ENCODE results near the gene SNX32.

SNX32 gene

GRCh38 chr11:65886826-65887722 lies 53.3 kb downstream of the SNX32 start:
- Histone ChIP-seq H3K27ac (ENCODE audit: insufficient read depth in 1 of 2, low read depth in 1 of 2, low read length in 2 of 2, poor library complexity in 1 of 2, severe bottlenecking in 2 of 2) (peak overlapping the region in 1 of 2 experiments; percentile 87), H3K4me1 (ENCODE audit: control extremely low read depth in 1 of 4, control insufficient read depth in 4 of 4, insufficient read depth in 4 of 4, low read length in 3 of 4) (peaks cover 8 to 54% (median 48%) of the 10 kb centered on the region in 4 experiments), H3K27me3 (replicated peaks in 2 of 5; ENCODE audit: control insufficient read depth in 4 of 5, insufficient read depth in 5 of 5, low read length in 4 of 5) (no peaks in the 10 kb centered on the region), H3K9me3 (ENCODE audit: control extremely low read depth in 1 of 5, control insufficient read depth in 4 of 5, insufficient read depth in 2 of 5, low read depth in 1 of 5, low read length in 4 of 5) (no peaks in the 10 kb centered on the region), H3K36me3 (ENCODE audit: control insufficient read depth in 4 of 4, insufficient read depth in 4 of 4, low read length in 3 of 4) (peaks cover 5 to 50% (median 43%) of the 10 kb centered on the region in 4 experiments), H3K4me3 (ENCODE audit: control insufficient read depth in 1 of 7, extremely low read depth in 1 of 7, insufficient read depth in 4 of 7, low read depth in 2 of 7, low read length in 6 of 7) (peak overlapping the region in 6 of 7 experiments; percentile 78 to 97 (median 88))
- 89% methylated on average over 9 of the region's 14 CpGs for WGBS (ENCODE audit: insufficient coverage)
- DNase-seq, result no peak
- CTCF ChIA-PET, result interaction anchor here (0.6 to 11.9 kb wide), 15 partner anchors 7 to 260 kb away, joined by 3 to 168 read pairs (median 20); partner anchors contain the start of genes AP5B1, CFL1, CTSW and EFEMP2
- POLR2A ChIA-PET, result interaction anchor here (1.9 to 5.4 kb wide), 2 partner anchors 28 to 30 kb away, joined by 5 to 33 read pairs; partner anchors contain the start of genes CFL1 and MUS81

- H3K36me3 ChIP-seq (ENCODE audit: control insufficient read depth in 4 of 4, insufficient read depth in 4 of 4, low read length in 3 of 4), result peaks cover 5 to 47% (median 41%) of the 10 kb centered on the region in 4 experiments
- peaks cover 8 to 61% (median 55%) of the 10 kb centered on the region in 4 experiments for H3K4me1 ChIP-seq (ENCODE audit: control extremely low read depth in 1 of 4, control insufficient read depth in 4 of 4, insufficient read depth in 4 of 4, low read length in 3 of 4)
- no peaks in the 10 kb centered on the region for H3K9me3 ChIP-seq (ENCODE audit: control extremely low read depth in 1 of 5, control insufficient read depth in 4 of 5, insufficient read depth in 2 of 5, low read depth in 1 of 5, low read length in 4 of 5)
- ChIA-PET POLR2A (interaction anchor here (1.1 to 5.4 kb wide), 3 partner anchors 28 to 272 kb away, joined by 3 to 33 read pairs (median 5); partner anchors contain the start of genes CFL1, MUS81 and PCNX3), CTCF (interaction anchor here (0.9 to 11.9 kb wide), 17 partner anchors 8 to 181 kb away, joined by 3 to 168 read pairs (median 19); partner anchors contain the start of genes AP5B1, C11orf68, CFL1 and CTSW)
- peak overlapping the region in 1 of 2 experiments; percentile 87 for H3K27ac ChIP-seq (ENCODE audit: insufficient read depth in 1 of 2, low read depth in 1 of 2, low read length in 2 of 2, poor library complexity in 1 of 2, severe bottlenecking in 2 of 2)
- peak overlapping the region; percentile 55 to 97 (median 88) for H3K4me3 ChIP-seq (ENCODE audit: control insufficient read depth in 1 of 7, extremely low read depth in 1 of 7, insufficient read depth in 4 of 7, low read depth in 2 of 7, low read length in 6 of 7)
- no peaks in the 10 kb centered on the region for H3K27me3 ChIP-seq (replicated peaks in 2 of 5; ENCODE audit: control insufficient read depth in 4 of 5, insufficient read depth in 5 of 5, low read length in 4 of 5)
- WGBS (ENCODE audit: insufficient coverage), result 11% methylated on average over 11 of the region's 23 CpGs
- DNase-seq, result no peak
Observed at GRCh38 chr11:65887723-65888162, 54.0 kb downstream of the SNX32 start.

- H3K4me3 ChIP-seq (ENCODE audit: control insufficient read depth in 1 of 7, extremely low read depth in 1 of 7, insufficient read depth in 4 of 7, low read depth in 2 of 7, low read length in 6 of 7), result peak within 1 kb of the TSS; percentile 55 to 97 (median 88)
- H3K9me3 ChIP-seq (ENCODE audit: control extremely low read depth in 1 of 5, control insufficient read depth in 4 of 5, insufficient read depth in 2 of 5, low read depth in 1 of 5, low read length in 4 of 5), result no peaks in the 10 kb centered on the region
- CTCF ChIA-PET, result interaction anchor here (0.9 to 11.9 kb wide), 21 partner anchors 8 to 247 kb away, joined by 3 to 168 read pairs (median 7); partner anchors contain the start of genes AP5B1, C11orf68, CFL1 and CTSW
- peak; percentile 96 to 98 (median 97) for DNase-seq
- WGBS (ENCODE audit: insufficient coverage), result 0% methylated on average over 38 of the region's 57 CpGs
- H3K36me3 ChIP-seq (ENCODE audit: control insufficient read depth in 4 of 4, insufficient read depth in 4 of 4, low read length in 3 of 4), result peaks cover 5 to 45% (median 38%) of the 10 kb centered on the region in 4 experiments
- H3K27ac ChIP-seq (ENCODE audit: insufficient read depth in 1 of 2, low read depth in 1 of 2, low read length in 2 of 2, poor library complexity in 1 of 2, severe bottlenecking in 2 of 2), result peak within 1 kb of the TSS; percentile 40 to 87
- H3K4me1 ChIP-seq (ENCODE audit: control extremely low read depth in 1 of 4, control insufficient read depth in 4 of 4, insufficient read depth in 4 of 4, low read length in 3 of 4), result peaks cover 8 to 66% (median 60%) of the 10 kb centered on the region in 4 experiments
- no peaks in the 10 kb centered on the region for H3K27me3 ChIP-seq (replicated peaks in 2 of 5; ENCODE audit: control insufficient read depth in 4 of 5, insufficient read depth in 5 of 5, low read length in 4 of 5)
- POLR2A ChIA-PET, result interaction anchor here (0.6 to 5.4 kb wide), 7 partner anchors 12 to 1692 kb away, joined by 3 to 33 read pairs (median 3); partner anchors contain the start of genes CFL1, FOSL1, KAT5 and MUS81
Observed at GRCh38 chr11:65888163-65888814, 54.5 kb downstream of the SNX32 start, which contains the start of gene FIBP. TSS of gene FIBP (minus strand) at chr11:65888471. CDS start at chr11:65888418, 53 bp downstream.

GRCh38 chr11:65890324-65891218 lies 56.8 kb downstream of the SNX32 start, which contains the start of gene CCDC85B:
TSS of gene CCDC85B (plus strand) at chr11:65890673. CDS start at chr11:65890784, 111 bp downstream.
- ChIA-PET POLR2A (interaction anchor here (0.5 to 5.4 kb wide), 15 partner anchors 10 to 179 kb away, joined by 3 to 33 read pairs (median 3); partner anchors contain the start of genes BANF1, CFL1, CST6 and CTSW), CTCF (interaction anchor here (0.6 to 11.9 kb wide), 28 partner anchors 8 to 248 kb away, joined by 3 to 168 read pairs (median 7); partner anchors contain the start of genes AP5B1, C11orf68, CFL1 and CTSW)
- 0% methylated on average over 85 of the region's 94 CpGs for WGBS (ENCODE audit: insufficient coverage)
- Histone ChIP-seq H3K27me3 (replicated peaks in 2 of 5; ENCODE audit: control insufficient read depth in 4 of 5, insufficient read depth in 5 of 5, low read length in 4 of 5) (no peaks in the 10 kb centered on the region), H3K4me1 (ENCODE audit: control extremely low read depth in 1 of 4, control insufficient read depth in 4 of 4, insufficient read depth in 4 of 4, low read length in 3 of 4) (peaks cover 11 to 78% (median 70%) of the 10 kb centered on the region in 4 experiments), H3K27ac (ENCODE audit: insufficient read depth in 1 of 2, low read depth in 1 of 2, low read length in 2 of 2, poor library complexity in 1 of 2, severe bottlenecking in 2 of 2) (peak within 1 kb of the TSS; percentile 46 to 87), H3K4me3 (ENCODE audit: control insufficient read depth in 1 of 7, extremely low read depth in 1 of 7, insufficient read depth in 4 of 7, low read depth in 2 of 7, low read length in 6 of 7) (peak within 1 kb of the TSS; percentile 59 to 97 (median 87)), H3K9me3 (ENCODE audit: control extremely low read depth in 1 of 5, control insufficient read depth in 4 of 5, insufficient read depth in 2 of 5, low read depth in 1 of 5, low read length in 4 of 5) (no peaks in the 10 kb centered on the region), H3K36me3 (ENCODE audit: control insufficient read depth in 4 of 4, insufficient read depth in 4 of 4, low read length in 3 of 4) (peaks cover 3 to 26% (median 17%) of the 10 kb centered on the region in 4 experiments)
- peak; percentile 93 to 97 (median 97) for DNase-seq

GRCh38 chr11:65891219-65892136 lies 57.7 kb downstream of the SNX32 start:
- H3K4me1 ChIP-seq (ENCODE audit: control extremely low read depth in 1 of 4, control insufficient read depth in 4 of 4, insufficient read depth in 4 of 4, low read length in 3 of 4), result peaks cover 11 to 78% (median 70%) of the 10 kb centered on the region in 4 experiments
- under 1% methylated on average over 49 of the region's 57 CpGs for WGBS (ENCODE audit: insufficient coverage)
- ChIA-PET CTCF (interaction anchor here (0.6 to 11.9 kb wide), 23 partner anchors 11 to 244 kb away, joined by 3 to 168 read pairs (median 7); partner anchors contain the start of genes AP5B1, C11orf68, CFL1 and CTSW), POLR2A (interaction anchor here (0.6 to 5.4 kb wide), 16 partner anchors 9 to 277 kb away, joined by 3 to 33 read pairs (median 4); partner anchors contain the start of genes BANF1, CFL1, CST6 and CTSW)
- H3K9me3 ChIP-seq (ENCODE audit: control extremely low read depth in 1 of 5, control insufficient read depth in 4 of 5, insufficient read depth in 2 of 5, low read depth in 1 of 5, low read length in 4 of 5), result no peaks in the 10 kb centered on the region
- peak overlapping the region; percentile 46 to 68 for H3K27ac ChIP-seq (ENCODE audit: insufficient read depth in 1 of 2, low read depth in 1 of 2, low read length in 2 of 2, poor library complexity in 1 of 2, severe bottlenecking in 2 of 2)
- no peaks in the 10 kb centered on the region for H3K27me3 ChIP-seq (replicated peaks in 2 of 5; ENCODE audit: control insufficient read depth in 4 of 5, insufficient read depth in 5 of 5, low read length in 4 of 5)
- peaks cover 0 to 16% (median 12%) of the 10 kb centered on the region in 4 experiments for H3K36me3 ChIP-seq (ENCODE audit: control insufficient read depth in 4 of 4, insufficient read depth in 4 of 4, low read length in 3 of 4)
- peak overlapping the region; percentile 59 to 97 (median 76) for H3K4me3 ChIP-seq (ENCODE audit: control insufficient read depth in 1 of 7, extremely low read depth in 1 of 7, insufficient read depth in 4 of 7, low read depth in 2 of 7, low read length in 6 of 7)
- DNase-seq, result peak in 2 of 3 donors; percentile 47 to 56
